C4-2B (cell line): ENCODE measurements around the gene SLC25A42.

Experiments used
- ZFX ChIP-seq: fragments of 450-650 bp; IDR thresholded peaks from 2 replicates; pipeline ENCODE4 v1.6.1; 2017
- TF ChIP-seq, protein P1 (sequence below): fragments of 450-650 bp; conservative IDR thresholded peaks from 2 replicates; pipeline ENCODE4 v1.5.1; 2017; ENCODE audit warnings: mild to moderate bottlenecking

DNA sequence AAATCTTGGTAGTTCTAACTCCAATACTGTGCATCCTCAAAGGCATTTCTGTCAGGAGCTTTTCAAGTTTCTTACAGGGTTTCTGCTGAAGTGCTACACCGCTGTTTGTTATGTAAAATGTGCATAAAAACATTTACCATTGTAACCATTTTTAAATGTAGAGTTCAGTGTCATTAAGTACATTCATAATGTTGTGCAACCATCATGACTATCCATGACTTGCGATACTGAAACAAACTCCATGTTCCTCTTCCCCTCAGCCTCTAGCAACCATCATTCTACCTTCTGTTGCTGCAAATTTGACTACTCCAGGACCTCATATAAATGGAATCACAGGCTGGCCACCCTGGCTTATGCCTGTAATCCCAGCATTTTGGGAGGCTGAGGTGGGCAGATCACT is 14.4 kb upstream of the SLC25A42 start:
- TF ChIP-seq, protein P1, sequence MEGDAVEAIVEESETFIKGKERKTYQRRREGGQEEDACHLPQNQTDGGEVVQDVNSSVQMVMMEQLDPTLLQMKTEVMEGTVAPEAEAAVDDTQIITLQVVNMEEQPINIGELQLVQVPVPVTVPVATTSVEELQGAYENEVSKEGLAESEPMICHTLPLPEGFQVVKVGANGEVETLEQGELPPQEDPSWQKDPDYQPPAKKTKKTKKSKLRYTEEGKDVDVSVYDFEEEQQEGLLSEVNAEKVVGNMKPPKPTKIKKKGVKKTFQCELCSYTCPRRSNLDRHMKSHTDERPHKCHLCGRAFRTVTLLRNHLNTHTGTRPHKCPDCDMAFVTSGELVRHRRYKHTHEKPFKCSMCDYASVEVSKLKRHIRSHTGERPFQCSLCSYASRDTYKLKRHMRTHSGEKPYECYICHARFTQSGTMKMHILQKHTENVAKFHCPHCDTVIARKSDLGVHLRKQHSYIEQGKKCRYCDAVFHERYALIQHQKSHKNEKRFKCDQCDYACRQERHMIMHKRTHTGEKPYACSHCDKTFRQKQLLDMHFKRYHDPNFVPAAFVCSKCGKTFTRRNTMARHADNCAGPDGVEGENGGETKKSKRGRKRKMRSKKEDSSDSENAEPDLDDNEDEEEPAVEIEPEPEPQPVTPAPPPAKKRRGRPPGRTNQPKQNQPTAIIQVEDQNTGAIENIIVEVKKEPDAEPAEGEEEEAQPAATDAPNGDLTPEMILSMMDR: no peak
- TF ChIP-seq ZFX: no peak
